ENCODE data around the gene CTIF. TPM values are rescaled to one million over a fixed set of nuclear protein-coding genes. Genes with fewer than 3 reads are reported as not detected.

Gene CTIF
- total and polyA plus RNA-seq, 4 experiments from 2014 or later, result 5.2 to 6.5 TPM; not detected in 2

GRCh38 chr18:48663096-48663930, 124.5 kb downstream of the CTIF start:
- Mint-ChIP-seq H3K27ac (peak overlapping the region in 1 of 7 donors; percentile 59), H3K9me3 (peaks cover 0 to 12% (median 3%) of the 10 kb centered on the region in 8 donors), H3K27me3 (no peaks in the 10 kb centered on the region), H3K4me3 (no peak overlapping the region), H3K4me1 (no peaks in the 10 kb centered on the region), H3K36me3 (peaks cover 0 to 9% of the 10 kb centered on the region in 2 donors)
- DNase-seq, result no peak
- POLR2A ChIA-PET (ENCODE audit: partially characterized antibody), result no interaction called here
- Histone ChIP-seq H3K4me3 (ENCODE audit: low read length in 2 of 2) (no peak overlapping the region), H3K27ac (ENCODE audit: low read depth, low read length) (no peak overlapping the region), H3K36me3 (ENCODE audit: insufficient read depth, low read length) (no peaks in the 10 kb centered on the region), H3K4me1 (ENCODE audit: insufficient read depth, low read length) (no peaks in the 10 kb centered on the region), H3K27me3 (ENCODE audit: insufficient read depth, low read length) (no peaks in the 10 kb centered on the region), H3K9me3 (ENCODE audit: control insufficient read depth in 1 of 2, low read length in 2 of 2) (no peaks in the 10 kb centered on the region)
- CTCF ChIA-PET (ENCODE audit: partially characterized antibody), result interaction anchor here (1.3 kb wide), 1 partner anchor 188 kb away, joined by 3 read pairs; no protein-coding TSS in a partner anchor
- intact Hi-C loops (cut with micrococcal nuclease), result no loop called here

DNA sequence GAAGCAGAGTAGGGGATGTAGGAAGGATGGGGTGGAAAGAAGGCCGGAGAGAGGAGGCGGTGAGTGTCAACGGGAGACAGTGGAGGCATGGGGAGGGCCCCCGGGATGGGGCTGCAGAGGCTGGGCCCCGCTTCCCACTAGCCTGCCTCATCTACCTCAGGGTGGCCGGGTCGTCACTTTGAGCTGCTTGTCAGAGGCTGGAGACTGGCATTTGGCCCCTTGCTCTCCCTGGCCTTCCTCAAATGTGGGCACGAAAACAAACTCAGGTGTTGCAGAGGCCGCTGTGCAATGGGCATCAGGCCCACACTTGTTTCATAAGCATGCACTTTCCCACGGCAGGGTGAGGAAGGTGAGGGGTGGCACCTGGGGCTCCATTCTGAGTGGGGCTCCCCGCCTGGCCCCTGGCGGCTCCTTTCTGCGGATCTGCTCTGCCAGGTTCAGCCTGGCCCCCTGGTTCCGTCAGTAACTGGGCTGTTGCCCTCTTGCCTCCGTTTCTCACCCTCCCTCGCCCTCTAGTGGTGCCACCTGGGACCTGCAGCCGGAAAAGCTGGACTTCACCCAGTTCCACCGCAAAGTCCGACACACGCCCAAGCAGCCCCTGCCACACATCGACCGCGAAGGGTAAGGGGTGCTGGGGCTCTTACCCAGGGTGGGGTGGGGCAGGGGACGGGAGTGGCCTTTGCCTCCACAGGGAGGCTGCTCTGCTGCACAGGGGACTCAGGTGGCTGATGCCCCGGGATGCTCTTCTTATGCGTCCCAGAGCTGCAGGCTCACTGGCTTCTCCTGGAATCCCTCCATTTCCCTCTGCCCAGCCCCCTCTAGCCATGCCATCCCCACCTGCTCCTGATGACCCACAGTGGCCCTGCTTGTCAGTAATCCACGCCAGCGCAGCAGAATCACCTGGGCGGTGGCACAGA, 125.4 kb downstream of the CTIF start:
- Histone ChIP-seq H3K4me3 (ENCODE audit: low read length in 2 of 2) (no peak overlapping the region), H3K27ac (ENCODE audit: low read depth, low read length) (no peak overlapping the region), H3K27me3 (ENCODE audit: insufficient read depth, low read length) (no peaks in the 10 kb centered on the region), H3K9me3 (ENCODE audit: control insufficient read depth in 1 of 2, low read length in 2 of 2) (no peaks in the 10 kb centered on the region), H3K4me1 (ENCODE audit: insufficient read depth, low read length) (no peaks in the 10 kb centered on the region), H3K36me3 (ENCODE audit: insufficient read depth, low read length) (no peaks in the 10 kb centered on the region)
- DNase-seq, result peak in 4 of 5 donors; percentile 23 to 37 (median 30)
- intact Hi-C loops (cut with micrococcal nuclease), result no loop called here
- peaks cover 0 to 12% (median 3%) of the 10 kb centered on the region in 8 donors for H3K9me3 Mint-ChIP-seq
- peaks cover 0 to 9% of the 10 kb centered on the region in 2 donors for H3K36me3 Mint-ChIP-seq
- H3K27me3 Mint-ChIP-seq, result no peaks in the 10 kb centered on the region
- ChIA-PET POLR2A (ENCODE audit: partially characterized antibody) (no interaction called here), CTCF (ENCODE audit: partially characterized antibody) (interaction anchor here (0.7 to 1.4 kb wide), 3 partner anchors 184 to 1013 kb away, joined by 3 read pairs; no protein-coding TSS in a partner anchor)
- no peaks in the 10 kb centered on the region for H3K4me1 Mint-ChIP-seq
- H3K27ac Mint-ChIP-seq, result no peak overlapping the region
- H3K4me3 Mint-ChIP-seq, result no peak overlapping the region

GRCh38 chr18:48665654-48666053, 126.8 kb downstream of the CTIF start:
- Mint-ChIP-seq H3K9me3 (peaks cover 0 to 12% (median 3%) of the 10 kb centered on the region in 8 donors), H3K27ac (no peak overlapping the region), H3K27me3 (no peaks in the 10 kb centered on the region), H3K4me3 (no peak overlapping the region), H3K4me1 (no peaks in the 10 kb centered on the region), H3K36me3 (peaks cover 1 to 9% of the 10 kb centered on the region in 2 donors)
- Histone ChIP-seq H3K27me3 (ENCODE audit: insufficient read depth, low read length) (no peaks in the 10 kb centered on the region), H3K4me1 (ENCODE audit: insufficient read depth, low read length) (no peaks in the 10 kb centered on the region), H3K4me3 (ENCODE audit: low read length in 2 of 2) (no peak overlapping the region), H3K36me3 (ENCODE audit: insufficient read depth, low read length) (no peaks in the 10 kb centered on the region), H3K27ac (ENCODE audit: low read depth, low read length) (no peak overlapping the region), H3K9me3 (ENCODE audit: control insufficient read depth in 1 of 2, low read length in 2 of 2) (no peaks in the 10 kb centered on the region)
- CTCF ChIA-PET (ENCODE audit: partially characterized antibody), result interaction anchor here (1.4 kb wide), 1 partner anchor 185 kb away, joined by 3 read pairs; no protein-coding TSS in a partner anchor
- DNase-seq, result no peak
- intact Hi-C loops (cut with micrococcal nuclease), result no loop called here
- POLR2A ChIA-PET (ENCODE audit: partially characterized antibody), result no interaction called here

DNA sequence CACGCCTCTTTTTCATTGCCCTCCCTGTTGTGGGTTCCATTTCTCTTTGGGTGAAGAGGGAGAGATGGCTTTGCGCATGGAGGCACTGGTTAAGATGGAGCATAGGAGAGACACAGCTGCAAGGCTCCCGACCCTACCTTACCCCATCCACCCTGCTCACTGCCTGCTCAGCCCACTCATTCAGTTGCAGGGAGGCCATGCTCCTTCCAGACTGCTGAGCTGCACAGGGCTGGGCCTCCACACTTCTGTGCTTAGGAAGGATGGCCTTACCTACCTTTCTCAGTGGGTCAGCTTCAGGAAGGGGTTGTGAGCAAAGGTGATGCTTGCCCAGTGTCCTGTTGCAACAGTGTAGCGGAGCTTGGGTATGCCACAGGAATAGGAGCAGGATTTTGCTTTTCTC, 127.8 kb downstream of the CTIF start:
- H3K27me3 Mint-ChIP-seq, result no peaks in the 10 kb centered on the region
- H3K36me3 Mint-ChIP-seq, result peaks cover 8 to 19% of the 10 kb centered on the region in 2 donors
- intact Hi-C loops (cut with micrococcal nuclease), result no loop called here
- Histone ChIP-seq H3K27ac (ENCODE audit: low read depth, low read length) (no peak overlapping the region), H3K27me3 (ENCODE audit: insufficient read depth, low read length) (no peaks in the 10 kb centered on the region), H3K4me1 (ENCODE audit: insufficient read depth, low read length) (no peaks in the 10 kb centered on the region), H3K9me3 (ENCODE audit: control insufficient read depth in 1 of 2, low read length in 2 of 2) (no peaks in the 10 kb centered on the region), H3K36me3 (ENCODE audit: insufficient read depth, low read length) (no peaks in the 10 kb centered on the region), H3K4me3 (ENCODE audit: low read length in 2 of 2) (no peak overlapping the region)
- ChIA-PET CTCF (ENCODE audit: partially characterized antibody) (no interaction called here), POLR2A (ENCODE audit: partially characterized antibody) (no interaction called here)
- no peaks in the 10 kb centered on the region for H3K4me1 Mint-ChIP-seq
- H3K27ac Mint-ChIP-seq, result no peak overlapping the region
- no peak overlapping the region for H3K4me3 Mint-ChIP-seq
- peaks cover 3 to 21% (median 6%) of the 10 kb centered on the region in 8 donors for H3K9me3 Mint-ChIP-seq
- DNase-seq, result no peak

DNA sequence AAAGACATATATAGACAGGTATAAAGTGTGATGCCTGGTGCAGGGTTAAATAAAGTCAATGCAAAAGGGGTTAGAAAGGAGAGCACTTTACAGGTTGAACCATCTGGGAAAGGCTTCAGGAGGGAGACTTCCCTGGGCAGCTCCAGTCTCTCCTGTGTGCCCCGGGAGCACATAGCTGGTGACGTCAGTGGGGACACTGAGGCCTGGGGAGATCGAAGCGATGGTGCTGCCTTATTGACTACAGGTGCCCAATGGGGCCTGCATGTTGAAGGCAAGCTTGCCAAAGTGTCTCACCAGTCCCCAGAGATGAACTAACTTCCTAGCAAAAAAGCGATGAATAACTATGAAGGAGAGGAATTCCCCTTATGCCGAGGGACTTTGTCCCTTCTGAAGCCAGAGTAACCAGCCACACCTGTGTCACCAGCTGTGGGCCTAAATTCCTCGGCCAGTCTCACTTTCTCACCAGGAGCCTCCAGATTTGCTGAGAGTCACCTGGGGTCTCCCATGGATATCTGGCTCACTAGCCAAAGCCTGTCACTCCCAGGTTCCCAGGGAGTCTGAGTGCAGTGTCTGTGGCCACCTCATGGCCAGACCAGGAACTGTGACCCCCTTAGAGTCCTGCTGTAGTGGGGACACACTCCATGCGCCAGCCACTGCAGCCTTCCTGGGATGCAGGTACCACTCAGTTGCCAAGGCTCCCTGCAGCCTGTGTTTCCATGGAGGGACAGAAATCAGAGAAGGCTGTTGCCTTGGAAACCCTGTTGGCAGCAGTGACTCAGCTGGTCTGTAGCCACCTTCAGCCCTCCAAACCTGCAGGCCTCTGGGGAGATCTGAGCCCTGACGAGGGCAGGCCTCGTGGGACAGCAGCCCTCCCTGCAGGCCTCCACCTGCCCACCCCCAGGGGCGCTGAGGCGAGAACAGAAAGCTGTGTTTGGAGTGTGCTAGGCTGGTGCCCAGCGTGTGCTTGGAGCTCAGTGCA, 128.7 kb downstream of the CTIF start:
- Mint-ChIP-seq H3K4me1 (no peaks in the 10 kb centered on the region), H3K27ac (peak overlapping the region in 1 of 7 donors; percentile 19), H3K36me3 (peaks cover 9 to 21% of the 10 kb centered on the region in 2 donors), H3K9me3 (peaks cover 3 to 23% (median 8%) of the 10 kb centered on the region in 8 donors), H3K4me3 (no peak overlapping the region), H3K27me3 (no peaks in the 10 kb centered on the region)
- Histone ChIP-seq H3K4me1 (ENCODE audit: insufficient read depth, low read length) (no peaks in the 10 kb centered on the region), H3K27me3 (ENCODE audit: insufficient read depth, low read length) (no peaks in the 10 kb centered on the region), H3K36me3 (ENCODE audit: insufficient read depth, low read length) (no peaks in the 10 kb centered on the region), H3K4me3 (ENCODE audit: low read length in 2 of 2) (no peak overlapping the region), H3K9me3 (ENCODE audit: control insufficient read depth in 1 of 2, low read length in 2 of 2) (no peaks in the 10 kb centered on the region), H3K27ac (ENCODE audit: low read depth, low read length) (no peak overlapping the region)
- no peak for DNase-seq
- intact Hi-C loops (cut with micrococcal nuclease), result no loop called here
- ChIA-PET CTCF (ENCODE audit: partially characterized antibody) (no interaction called here), POLR2A (ENCODE audit: partially characterized antibody) (no interaction called here)

DNA sequence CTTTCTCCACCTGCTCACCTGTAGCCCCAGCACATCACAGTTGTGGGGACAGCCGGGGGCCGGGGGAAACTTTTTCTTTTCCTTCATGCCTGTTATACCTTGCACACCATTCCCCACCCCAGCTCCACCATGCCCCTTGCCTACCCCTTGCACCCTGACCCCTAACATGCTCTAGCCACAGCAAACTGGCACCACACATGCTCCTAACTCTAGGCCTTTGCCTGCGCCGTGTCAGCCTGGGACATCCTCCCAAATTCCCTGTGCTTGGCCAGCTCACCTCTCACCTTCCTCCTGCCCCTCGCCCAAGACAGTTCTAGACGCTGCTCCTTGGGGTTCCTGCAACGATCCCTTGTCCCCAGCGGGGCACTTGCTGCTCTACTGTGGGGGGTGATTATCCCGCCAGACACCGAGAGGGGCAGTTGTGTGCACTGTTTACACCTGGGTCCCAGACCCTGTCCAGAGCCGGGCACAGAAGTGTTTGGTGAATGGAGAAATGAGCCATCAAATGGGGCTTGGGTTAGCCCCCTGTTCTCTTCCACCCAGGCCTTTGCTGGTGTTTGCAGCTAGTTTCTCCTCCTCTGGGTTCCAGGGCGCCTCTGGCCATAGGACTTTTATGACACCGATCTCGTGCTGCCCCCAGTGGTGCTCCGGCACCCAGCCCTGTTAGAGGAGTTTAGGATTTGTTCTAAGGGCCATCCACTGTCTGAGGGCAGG, 129.8 kb downstream of the CTIF start:
- Histone ChIP-seq H3K27me3 (ENCODE audit: insufficient read depth, low read length) (no peaks in the 10 kb centered on the region), H3K4me1 (ENCODE audit: insufficient read depth, low read length) (no peaks in the 10 kb centered on the region), H3K27ac (ENCODE audit: low read depth, low read length) (no peak overlapping the region), H3K36me3 (ENCODE audit: insufficient read depth, low read length) (no peaks in the 10 kb centered on the region), H3K9me3 (ENCODE audit: control insufficient read depth in 1 of 2, low read length in 2 of 2) (no peaks in the 10 kb centered on the region), H3K4me3 (ENCODE audit: low read length in 2 of 2) (no peak overlapping the region)
- H3K36me3 Mint-ChIP-seq, result peaks cover 9 to 21% of the 10 kb centered on the region in 2 donors
- H3K9me3 Mint-ChIP-seq, result peaks cover 3 to 23% (median 8%) of the 10 kb centered on the region in 8 donors
- intact Hi-C loops (cut with micrococcal nuclease), result no loop called here
- H3K4me1 Mint-ChIP-seq, result no peaks in the 10 kb centered on the region
- ChIA-PET CTCF (ENCODE audit: partially characterized antibody) (no interaction called here), POLR2A (ENCODE audit: partially characterized antibody) (no interaction called here)
- no peak for DNase-seq
- no peak overlapping the region for H3K27ac Mint-ChIP-seq
- H3K4me3 Mint-ChIP-seq, result peak overlapping the region in 1 of 8 donors; percentile 6
- no peaks in the 10 kb centered on the region for H3K27me3 Mint-ChIP-seq

All from CD4-positive, alpha-beta memory T cell (primary cell).